ENCODE data around the gene NFKB1.

The NFKB1 gene

GRCh38 chr4:102579794-102580462, 78.8 kb downstream of the NFKB1 start:
- Histone ChIP-seq H3K36me3 (ENCODE audit: control insufficient read depth, insufficient read depth, low read length) (no peaks in the 10 kb centered on the region), H3K4me3 (ENCODE audit: low read depth, low read length) (no peak overlapping the region), H3K27me3 (ENCODE audit: control insufficient read depth, insufficient read depth, low read length) (no peaks in the 10 kb centered on the region), H3K4me1 (ENCODE audit: control insufficient read depth, insufficient read depth, low read length) (peaks cover 5% of the 10 kb centered on the region; the same call in 1 of the 2 replicates), H3K9me3 (ENCODE audit: control insufficient read depth, insufficient read depth, low read depth, low read length) (no peaks in the 10 kb centered on the region), H3K9ac (ENCODE audit: low read length) (no peak overlapping the region), H3K27ac (ENCODE audit: low read depth, low read length) (no peak overlapping the region)

- Histone ChIP-seq H3K27me3 (ENCODE audit: control insufficient read depth, insufficient read depth, low read length) (no peaks in the 10 kb centered on the region), H3K4me3 (ENCODE audit: low read depth, low read length) (no peak overlapping the region), H3K9ac (ENCODE audit: low read length) (no peak overlapping the region), H3K9me3 (ENCODE audit: control insufficient read depth, insufficient read depth, low read depth, low read length) (no peaks in the 10 kb centered on the region), H3K36me3 (ENCODE audit: control insufficient read depth, insufficient read depth, low read length) (no peaks in the 10 kb centered on the region), H3K4me1 (ENCODE audit: control insufficient read depth, insufficient read depth, low read length) (peaks cover 4% of the 10 kb centered on the region; the same call in 1 of the 2 replicates), H3K27ac (ENCODE audit: low read depth, low read length) (no peak overlapping the region)
These were observed 79.3 kb downstream of the NFKB1 start for GRCh38 chr4:102580463-102580842.

- Histone ChIP-seq H3K27me3 (ENCODE audit: control insufficient read depth, insufficient read depth, low read length) (no peaks in the 10 kb centered on the region), H3K36me3 (ENCODE audit: control insufficient read depth, insufficient read depth, low read length) (no peaks in the 10 kb centered on the region), H3K27ac (ENCODE audit: low read depth, low read length) (no peak overlapping the region), H3K9ac (ENCODE audit: low read length) (no peak overlapping the region), H3K9me3 (ENCODE audit: control insufficient read depth, insufficient read depth, low read depth, low read length) (no peaks in the 10 kb centered on the region), H3K4me1 (ENCODE audit: control insufficient read depth, insufficient read depth, low read length) (no peaks in the 10 kb centered on the region), H3K4me3 (ENCODE audit: low read depth, low read length) (no peak overlapping the region)
These were observed 82.9 kb downstream of the NFKB1 start for GRCh38 chr4:102584091-102584490.

- Histone ChIP-seq H3K4me3 (ENCODE audit: low read depth, low read length) (no peak overlapping the region), H3K9me3 (ENCODE audit: control insufficient read depth, insufficient read depth, low read depth, low read length) (no peaks in the 10 kb centered on the region), H3K27ac (ENCODE audit: low read depth, low read length) (no peak overlapping the region), H3K4me1 (ENCODE audit: control insufficient read depth, insufficient read depth, low read length) (no peaks in the 10 kb centered on the region), H3K27me3 (ENCODE audit: control insufficient read depth, insufficient read depth, low read length) (no peaks in the 10 kb centered on the region), H3K36me3 (ENCODE audit: control insufficient read depth, insufficient read depth, low read length) (no peaks in the 10 kb centered on the region), H3K9ac (ENCODE audit: low read length) (no peak overlapping the region)
These were observed 84.2 kb downstream of the NFKB1 start for GRCh38 chr4:102585329-102585728.

- H3K4me1 ChIP-seq (ENCODE audit: control insufficient read depth, insufficient read depth, low read length), result no peaks in the 10 kb centered on the region
- no peaks in the 10 kb centered on the region for H3K36me3 ChIP-seq (ENCODE audit: control insufficient read depth, insufficient read depth, low read length)
- no peak overlapping the region for H3K4me3 ChIP-seq (ENCODE audit: low read depth, low read length)
- H3K27me3 ChIP-seq (ENCODE audit: control insufficient read depth, insufficient read depth, low read length), result no peaks in the 10 kb centered on the region
- H3K9ac ChIP-seq (ENCODE audit: low read length), result no peak overlapping the region
- H3K27ac ChIP-seq (ENCODE audit: low read depth, low read length), result no peak overlapping the region
- 0 out of 2 replicates have a peak, but pooled peaks cover 2% of the 10 kb centered on the region for H3K9me3 ChIP-seq (ENCODE audit: control insufficient read depth, insufficient read depth, low read depth, low read length)
These were observed 85.0 kb downstream of the NFKB1 start for GRCh38 chr4:102586002-102586643.

- Histone ChIP-seq H3K9me3 (ENCODE audit: control insufficient read depth, insufficient read depth, low read depth, low read length) (peaks cover 7% of the 10 kb centered on the region; the same call in 1 of the 2 replicates), H3K4me3 (ENCODE audit: low read depth, low read length) (no peak overlapping the region), H3K4me1 (ENCODE audit: control insufficient read depth, insufficient read depth, low read length) (no peaks in the 10 kb centered on the region)
These were observed 85.5 kb downstream of the NFKB1 start for GRCh38 chr4:102586644-102587021.

GRCh38 chr4:102589743-102590142, 88.6 kb downstream of the NFKB1 start:
- no peaks in the 10 kb centered on the region for H3K36me3 ChIP-seq (ENCODE audit: control insufficient read depth, insufficient read depth, low read length)
- no peak overlapping the region for H3K4me3 ChIP-seq (ENCODE audit: low read depth, low read length)
- no peak overlapping the region for H3K27ac ChIP-seq (ENCODE audit: low read depth, low read length)
- no peaks in the 10 kb centered on the region for H3K27me3 ChIP-seq (ENCODE audit: control insufficient read depth, insufficient read depth, low read length)
- no peaks in the 10 kb centered on the region for H3K4me1 ChIP-seq (ENCODE audit: control insufficient read depth, insufficient read depth, low read length)
- peaks cover 8% of the 10 kb centered on the region; the same call in 1 of the 2 replicates for H3K9me3 ChIP-seq (ENCODE audit: control insufficient read depth, insufficient read depth, low read depth, low read length)
- H3K9ac ChIP-seq (ENCODE audit: low read length), result no peak overlapping the region

More at GRCh38 chr4:102586644-102587021, 85.5 kb downstream of the NFKB1 start:
- Histone ChIP-seq H3K27ac (ENCODE audit: low read depth, low read length) (no peak overlapping the region), H3K9ac (ENCODE audit: low read length) (no peak overlapping the region), H3K36me3 (ENCODE audit: control insufficient read depth, insufficient read depth, low read length) (no peaks in the 10 kb centered on the region), H3K27me3 (ENCODE audit: control insufficient read depth, insufficient read depth, low read length) (no peaks in the 10 kb centered on the region)

GRCh38 chr4:102592256-102592655, 91.1 kb downstream of the NFKB1 start:
- no peak overlapping the region for H3K4me3 ChIP-seq (ENCODE audit: low read depth, low read length)
- H3K9me3 ChIP-seq (ENCODE audit: control insufficient read depth, insufficient read depth, low read depth, low read length), result peaks cover 8% of the 10 kb centered on the region; the same call in 1 of the 2 replicates
- no peaks in the 10 kb centered on the region for H3K4me1 ChIP-seq (ENCODE audit: control insufficient read depth, insufficient read depth, low read length)
- no peak overlapping the region for H3K27ac ChIP-seq (ENCODE audit: low read depth, low read length)
- no peak overlapping the region for H3K9ac ChIP-seq (ENCODE audit: low read length)
- H3K27me3 ChIP-seq (ENCODE audit: control insufficient read depth, insufficient read depth, low read length), result no peaks in the 10 kb centered on the region
- peaks cover under 1% of the 10 kb centered on the region; the same call in 1 of the 2 replicates for H3K36me3 ChIP-seq (ENCODE audit: control insufficient read depth, insufficient read depth, low read length)

- peaks cover 8% of the 10 kb centered on the region; the same call in 1 of the 2 replicates for H3K9me3 ChIP-seq (ENCODE audit: control insufficient read depth, insufficient read depth, low read depth, low read length)
These were observed 92.0 kb downstream of the NFKB1 start for GRCh38 chr4:102593147-102593546.

GRCh38 chr4:102594000-102594399, 92.8 kb downstream of the NFKB1 start:
- Histone ChIP-seq H3K27ac (ENCODE audit: low read depth, low read length) (no peak overlapping the region), H3K4me3 (ENCODE audit: low read depth, low read length) (no peak overlapping the region), H3K9me3 (ENCODE audit: control insufficient read depth, insufficient read depth, low read depth, low read length) (peaks cover 8% of the 10 kb centered on the region; the same call in 1 of the 2 replicates), H3K9ac (ENCODE audit: low read length) (no peak overlapping the region), H3K4me1 (ENCODE audit: control insufficient read depth, insufficient read depth, low read length) (no peaks in the 10 kb centered on the region), H3K27me3 (ENCODE audit: control insufficient read depth, insufficient read depth, low read length) (no peaks in the 10 kb centered on the region), H3K36me3 (ENCODE audit: control insufficient read depth, insufficient read depth, low read length) (peaks cover 2% of the 10 kb centered on the region; the same call in 1 of the 2 replicates)

More at GRCh38 chr4:102593147-102593546, 92.0 kb downstream of the NFKB1 start:
- no peaks in the 10 kb centered on the region for H3K27me3 ChIP-seq (ENCODE audit: control insufficient read depth, insufficient read depth, low read length)
- peaks cover 2% of the 10 kb centered on the region; the same call in 1 of the 2 replicates for H3K36me3 ChIP-seq (ENCODE audit: control insufficient read depth, insufficient read depth, low read length)
- H3K4me1 ChIP-seq (ENCODE audit: control insufficient read depth, insufficient read depth, low read length), result no peaks in the 10 kb centered on the region
- H3K9ac ChIP-seq (ENCODE audit: low read length), result no peak overlapping the region
- H3K4me3 ChIP-seq (ENCODE audit: low read depth, low read length), result no peak overlapping the region
- H3K27ac ChIP-seq (ENCODE audit: low read depth, low read length), result no peak overlapping the region

- Histone ChIP-seq H3K27me3 (ENCODE audit: control insufficient read depth, insufficient read depth, low read length) (no peaks in the 10 kb centered on the region), H3K36me3 (ENCODE audit: control insufficient read depth, insufficient read depth, low read length) (peaks cover 2% of the 10 kb centered on the region; the same call in 1 of the 2 replicates), H3K4me3 (ENCODE audit: low read depth, low read length) (no peak overlapping the region), H3K9ac (ENCODE audit: low read length) (no peak overlapping the region), H3K4me1 (ENCODE audit: control insufficient read depth, insufficient read depth, low read length) (no peaks in the 10 kb centered on the region), H3K27ac (ENCODE audit: low read depth, low read length) (no peak overlapping the region), H3K9me3 (ENCODE audit: control insufficient read depth, insufficient read depth, low read depth, low read length) (peaks cover 2% of the 10 kb centered on the region; the same call in 1 of the 2 replicates)
These were observed 95.4 kb downstream of the NFKB1 start for GRCh38 chr4:102596532-102596931.
